Posterior cingulate gyrus (tissue), 11 donors: Measurements from ENCODE around the gene IPO8.
A peak's percentile ranks its signal among the peaks of the same experiment; 100 is the strongest.

Experiments used
- DNase-seq, 10 donors: peaks; one replicate each; pipeline versions ENCODE4 v3.0.0 to v3.0.0-alpha.2; 2020 to 2021; ENCODE audit warnings: mixed read lengths in 3 of 10
- intact Hi-C: fragments of 100-400 bp; cut with DNase I; formaldehyde crosslinking; loops from one replicate; pipeline ENCODE4 v1.15.1; 2023

IPO8 gene

DNA sequence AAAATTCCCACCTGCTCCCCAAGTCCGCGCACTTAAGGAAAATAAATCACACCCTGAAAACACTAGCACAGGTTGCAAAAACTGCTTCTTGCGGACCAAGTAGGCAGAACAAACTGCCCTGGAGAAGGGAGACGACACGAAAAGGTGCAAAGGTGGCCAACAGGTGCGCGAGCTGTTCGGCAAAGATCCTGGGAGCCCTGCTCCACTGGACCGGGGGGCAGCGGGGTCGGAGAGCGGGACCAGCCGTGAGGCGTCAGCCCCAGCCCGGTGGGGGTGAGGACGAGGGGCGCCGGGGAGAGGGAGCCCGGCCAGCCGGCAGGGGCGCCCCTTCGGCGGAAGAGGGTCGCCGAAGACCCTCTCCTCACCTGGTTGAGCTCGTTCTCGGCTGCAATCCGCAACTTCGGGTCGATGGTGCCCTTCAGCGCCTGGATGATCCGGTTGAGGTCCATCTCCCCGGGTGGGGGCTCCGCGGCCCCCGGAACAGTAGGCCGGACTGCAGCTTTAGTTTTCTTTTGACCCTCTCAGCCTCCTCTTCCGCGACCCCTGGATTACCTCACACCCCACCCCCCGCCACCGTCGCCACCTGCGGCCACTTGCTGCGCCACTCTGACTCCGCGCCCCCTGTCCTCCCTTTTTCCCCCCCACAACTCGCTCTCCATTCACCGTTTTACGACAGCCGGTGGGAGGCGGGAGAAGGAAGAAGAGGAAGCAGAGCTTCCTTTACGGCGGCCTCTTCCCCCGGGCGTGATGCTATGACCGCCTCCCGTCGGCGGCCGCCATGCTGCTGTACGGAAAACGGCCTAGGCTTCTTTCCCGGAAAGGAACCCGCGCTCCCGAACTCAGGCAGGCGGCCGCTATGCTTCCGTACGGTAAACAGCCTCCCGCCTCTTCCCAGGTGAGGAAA, at the start of gene IPO8:
Gene IPO8, minus strand, starts transcription at position 671 of the 904 bp plus-strand sequence. Its CDS starts 222 bp downstream, at position 449.
- peak; percentile 87 to 98 (median 90) for DNase-seq
- intact Hi-C loops, result loop anchor here (1.0 kb wide), 1 partner anchor 60 kb away; no protein-coding TSS in a partner anchor

DNA sequence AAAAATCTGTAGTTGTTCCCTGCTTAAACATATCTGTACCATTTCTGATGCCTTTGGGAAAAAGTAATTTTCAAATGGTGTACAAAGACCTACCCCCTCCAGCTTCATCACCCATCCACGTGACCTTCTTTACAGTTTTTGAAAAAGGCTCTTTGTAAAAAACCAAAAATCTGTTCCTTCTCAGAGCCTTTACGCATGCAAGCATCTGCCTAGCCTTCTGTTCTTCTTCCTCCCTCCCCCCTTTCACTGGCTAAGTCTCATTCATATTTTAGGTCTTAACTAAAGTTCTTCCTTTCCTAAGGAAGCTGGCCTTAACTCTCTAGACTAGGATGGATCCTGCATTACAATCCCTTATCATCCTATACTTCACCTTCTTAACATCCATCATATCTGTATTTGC, 48.7 kb upstream of the IPO8 start:
- intact Hi-C loops, result no loop called here
- DNase-seq, result no peak

- intact Hi-C loops, result no loop called here
- no peak for DNase-seq
Measured at GRCh38 chr12:30740274-30740673, 44.6 kb upstream of the IPO8 start.

DNA sequence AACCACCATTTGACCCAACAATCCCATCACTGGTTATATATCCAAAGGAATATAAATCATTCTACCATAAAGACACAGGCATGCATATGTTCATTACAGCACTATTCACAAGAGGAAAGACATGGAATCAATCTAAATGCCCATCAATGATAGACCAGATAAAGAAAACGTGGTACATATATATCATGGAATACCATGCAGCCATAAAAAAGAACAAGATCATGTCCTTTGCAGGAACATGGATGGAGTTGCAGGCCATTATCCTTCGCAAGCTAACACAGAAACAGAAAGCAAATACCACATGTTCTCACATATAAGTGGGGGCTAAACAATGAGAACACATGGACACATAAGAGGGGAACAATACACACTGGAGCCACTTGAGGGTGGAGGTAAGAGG, 43.4 kb upstream of the IPO8 start:
- intact Hi-C loops, result no loop called here
- no peak for DNase-seq

GRCh38 chr12:30732954-30733637, 37.4 kb upstream of the IPO8 start:
- no peak for DNase-seq
- intact Hi-C loops, result no loop called here

GRCh38 chr12:30730011-30730410, 34.3 kb upstream of the IPO8 start:
- intact Hi-C loops, result no loop called here
- no peak for DNase-seq

DNA sequence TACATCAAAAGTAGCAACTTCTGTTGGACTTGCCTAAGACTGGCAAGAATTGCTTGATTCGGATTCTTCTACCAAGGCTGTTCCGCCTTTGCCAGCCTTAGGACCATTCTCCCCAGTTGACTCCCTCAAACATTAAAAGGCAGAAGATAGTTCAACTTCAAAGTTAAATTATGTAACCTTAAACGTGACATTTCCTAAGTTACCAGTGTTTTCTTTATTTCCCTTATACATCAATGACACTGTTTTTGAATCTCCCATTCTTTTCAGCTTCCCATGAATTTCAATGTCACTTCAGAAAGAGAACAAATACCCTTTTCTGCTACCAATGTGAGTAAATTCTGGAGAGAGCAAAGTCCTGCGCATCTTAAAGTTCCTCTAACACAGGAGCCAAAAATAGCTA, 33.9 kb upstream of the IPO8 start:
- no peak for DNase-seq
- intact Hi-C loops, result no loop called here

GRCh38 chr12:30726647-30727046, 31.0 kb upstream of the IPO8 start:
- intact Hi-C loops, result no loop called here
- no peak for DNase-seq

GRCh38 chr12:30725739-30726138, 30.1 kb upstream of the IPO8 start:
- intact Hi-C loops, result no loop called here
- DNase-seq, result no peak

DNA sequence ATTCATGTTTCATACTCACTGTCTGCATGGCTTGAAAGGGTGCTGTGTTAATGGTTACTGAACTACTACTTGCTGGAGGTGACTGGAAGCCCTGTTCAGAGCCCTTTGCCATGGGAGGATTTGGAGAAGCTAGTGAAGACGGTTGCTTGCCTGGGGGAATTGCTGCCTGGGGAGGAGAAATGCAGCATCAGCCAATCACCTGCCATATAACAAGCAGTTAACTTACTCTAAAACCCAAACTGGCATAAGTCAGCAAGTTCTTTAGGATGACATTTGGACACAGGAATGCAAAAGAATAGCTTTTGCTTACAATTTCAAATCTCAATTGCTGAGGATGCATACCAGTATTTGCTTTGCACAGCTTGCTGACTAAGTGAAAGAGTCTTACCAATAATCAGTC, 23.4 kb upstream of the IPO8 start:
- DNase-seq, result no peak
- intact Hi-C loops, result no loop called here

DNA sequence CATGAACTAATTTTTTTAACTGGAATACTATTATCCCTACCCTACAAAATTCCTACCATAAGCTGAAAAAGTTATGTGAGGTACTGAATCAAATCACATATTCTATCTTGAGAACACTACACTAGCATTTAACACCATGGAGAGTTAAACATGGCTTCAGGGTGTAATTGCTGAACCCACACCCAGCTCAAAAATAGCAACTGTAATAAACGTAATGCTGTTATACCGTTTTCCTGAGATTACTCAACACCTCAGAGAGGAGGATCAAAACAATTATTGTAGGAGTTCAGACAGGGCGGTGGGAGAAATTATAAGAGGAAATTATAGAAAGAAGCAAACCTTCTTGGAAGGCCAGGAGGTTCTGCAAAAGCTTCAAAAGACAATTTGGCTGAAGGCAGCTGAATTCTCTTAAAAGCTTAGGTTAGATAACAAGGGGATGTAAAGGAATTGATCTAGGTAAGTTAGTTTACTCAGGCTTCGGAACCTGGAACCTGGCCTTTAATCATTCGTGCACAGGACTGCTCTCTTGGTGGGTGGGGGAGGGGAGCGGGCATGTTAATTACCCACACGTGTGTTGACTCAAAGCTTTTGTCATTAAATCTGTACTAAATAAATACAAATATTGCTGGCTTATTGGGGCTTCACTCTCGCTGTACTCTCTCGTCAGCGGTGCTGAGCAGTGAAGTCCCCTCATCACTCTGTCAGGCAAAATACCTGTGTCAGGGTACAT, 12.1 kb upstream of the IPO8 start:
- intact Hi-C loops, result no loop called here
- no peak for DNase-seq

GRCh38 chr12:30706476-30706875, 10.8 kb upstream of the IPO8 start:
- DNase-seq, result no peak
- intact Hi-C loops, result no loop called here

DNA sequence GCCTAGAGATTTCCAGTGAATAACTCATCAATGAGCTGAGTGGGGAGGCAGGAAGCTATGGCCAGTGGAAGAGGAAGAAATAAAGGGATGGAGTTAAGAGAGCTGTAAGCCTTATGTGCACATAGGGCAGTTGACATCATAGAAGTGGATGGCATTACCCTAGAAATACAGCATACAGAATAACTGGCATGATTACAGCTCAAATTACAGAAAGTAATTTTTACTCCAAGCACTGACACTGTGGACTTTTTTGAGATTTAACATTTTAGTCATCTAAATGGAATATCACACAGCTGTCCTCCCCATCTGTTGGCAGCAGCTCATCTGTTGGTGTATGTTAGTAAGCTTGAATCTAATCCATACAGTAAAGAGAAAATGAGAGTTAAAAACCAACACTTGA, 5.4 kb upstream of the IPO8 start:
- DNase-seq, result peak in 1 of 10 donors; percentile 21
- intact Hi-C loops, result no loop called here

DNA sequence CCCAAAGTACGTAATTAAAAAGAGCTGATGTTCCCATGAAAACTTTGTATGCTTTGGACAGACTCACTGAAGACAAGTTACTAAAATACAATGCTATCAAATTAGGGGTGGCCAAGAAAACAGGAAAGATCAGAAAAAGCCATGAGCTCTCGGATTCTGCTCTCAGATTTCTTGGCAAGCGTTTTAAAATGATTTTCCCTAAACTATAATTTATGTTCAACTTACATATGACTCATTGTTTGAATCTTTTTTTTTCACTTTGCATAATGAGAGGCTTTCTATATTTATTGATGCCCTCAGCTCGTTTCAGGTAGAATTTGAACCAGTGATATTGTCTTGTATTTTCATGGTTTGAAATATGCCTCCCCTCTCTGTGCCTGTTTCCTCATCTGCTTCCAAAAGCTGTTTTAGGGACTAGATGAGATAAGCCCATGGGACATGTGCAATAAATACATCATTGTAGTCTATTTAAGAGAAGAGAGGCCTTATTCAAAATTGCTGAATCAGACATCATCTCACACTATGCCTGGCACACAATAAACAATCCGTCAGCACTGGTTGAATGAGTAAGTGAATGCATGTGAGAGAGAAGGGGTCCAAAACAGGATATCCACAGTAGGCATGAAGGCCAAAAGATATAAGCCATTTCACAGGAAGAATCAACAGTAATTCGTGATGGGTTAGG, 4.7 kb upstream of the IPO8 start:
- no peak for DNase-seq
- intact Hi-C loops, result no loop called here

DNA sequence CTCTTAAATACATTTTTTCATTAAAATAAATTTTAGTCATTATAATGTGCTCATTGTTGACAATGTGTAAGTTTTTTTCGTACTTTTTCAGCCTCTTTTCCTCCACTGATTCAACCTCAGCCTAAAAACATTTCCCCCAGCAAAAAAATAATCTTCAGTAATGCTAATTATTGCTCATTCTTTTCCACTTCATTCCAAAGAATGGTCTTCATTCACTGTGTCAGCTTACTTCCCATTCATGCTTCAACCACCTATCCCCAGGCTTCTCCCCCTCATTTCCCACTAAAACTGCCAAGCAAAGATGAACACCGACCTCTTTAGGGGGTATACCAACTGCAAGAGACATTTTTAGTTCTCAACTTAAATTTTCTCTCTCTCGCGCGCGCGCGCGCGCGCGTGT, 2.7 kb upstream of the IPO8 start:
- intact Hi-C loops, result no loop called here
- no peak for DNase-seq

DNA sequence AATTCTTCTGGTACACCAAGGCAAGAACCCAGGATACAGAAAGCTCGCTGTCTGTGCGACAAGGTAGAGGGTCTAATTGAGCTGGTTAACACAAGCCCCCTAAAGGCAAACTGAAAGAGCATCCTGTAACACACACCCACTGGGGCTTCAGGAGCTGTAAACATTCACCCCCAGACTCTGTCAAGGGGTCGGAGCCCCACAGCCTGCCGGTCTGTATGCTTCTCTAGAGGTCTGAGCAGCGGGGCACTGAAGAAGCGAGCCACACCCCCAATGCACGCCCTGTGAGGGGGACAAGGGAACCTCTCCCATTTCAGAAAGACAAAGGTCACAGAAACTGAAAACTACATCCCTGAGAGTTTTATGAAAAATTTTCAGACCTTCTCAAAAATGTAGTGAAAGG, 1.3 kb upstream of the IPO8 start:
- intact Hi-C loops, result no loop called here
- DNase-seq, result peak in 2 of 10 donors; percentile 64 to 73

DNA sequence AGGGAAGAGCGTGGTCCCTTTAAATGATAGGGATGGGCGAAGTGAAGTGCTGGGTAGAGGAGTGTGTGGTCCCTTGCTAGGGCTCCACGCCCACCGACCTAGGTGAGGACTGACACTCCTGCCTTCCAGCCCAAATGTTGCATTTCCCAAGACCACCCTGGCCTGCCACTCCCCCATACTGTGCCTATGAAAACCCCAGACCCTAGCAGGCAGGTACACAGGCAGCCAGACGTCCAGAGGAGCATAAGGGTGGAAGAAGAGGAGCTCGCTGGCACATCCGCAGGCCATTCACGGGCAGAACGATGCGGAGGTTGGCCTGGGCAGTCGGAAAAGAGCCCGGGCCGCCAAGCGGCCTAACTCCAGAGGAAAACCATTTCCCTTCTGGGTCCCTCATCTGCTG, 817 bp upstream of the IPO8 start:
- intact Hi-C loops, result no loop called here
- DNase-seq, result peak in 2 of 10 donors; percentile 61 to 73

- DNase-seq, result no peak
- intact Hi-C loops, result no loop called here
Measured at GRCh38 chr12:30696103-30696408, 387 bp upstream of the IPO8 start.

DNA sequence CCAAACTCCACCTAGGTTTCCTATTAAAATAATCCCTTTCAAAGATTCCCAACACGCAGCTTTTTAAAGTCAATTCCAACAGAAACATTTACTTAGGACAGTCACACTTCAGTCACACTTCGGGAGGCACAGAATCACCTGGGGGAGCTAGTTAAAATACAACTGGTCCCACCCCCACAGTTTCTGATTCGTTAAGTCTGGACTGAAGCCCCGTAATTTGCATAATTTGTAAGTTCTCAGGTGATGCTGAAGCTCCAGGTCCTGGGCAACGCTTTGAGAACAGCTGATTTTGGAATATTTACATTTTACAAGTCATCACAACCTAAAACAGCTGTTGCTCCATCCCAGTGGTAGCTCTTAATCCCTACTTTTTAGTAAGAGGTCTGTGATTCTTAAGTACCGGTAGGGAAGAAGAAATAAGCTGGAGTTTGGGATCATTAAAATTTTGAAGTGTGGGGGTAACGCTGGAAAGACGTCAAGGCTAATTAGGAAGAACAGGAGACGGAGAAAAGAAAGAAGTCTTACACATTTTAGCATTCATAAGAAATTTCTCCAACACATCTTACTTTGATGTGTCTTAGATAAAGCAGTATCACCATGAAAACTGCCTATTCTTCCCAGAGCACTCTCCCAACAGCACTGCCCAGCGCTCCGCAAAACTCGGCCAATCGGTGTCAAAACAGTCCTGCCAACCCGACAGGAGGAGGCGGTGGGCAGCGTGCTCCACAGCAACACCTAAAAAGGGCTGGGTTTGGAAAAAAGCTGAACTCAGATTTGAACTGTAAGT, 1.1 kb downstream of the IPO8 start:
- DNase-seq, result peak in 9 of 10 donors; percentile 23 to 90 (median 39)
- intact Hi-C loops, result loop anchor here (1.0 kb wide), 1 partner anchor 61 kb away; no protein-coding TSS in a partner anchor

- DNase-seq, result no peak
- intact Hi-C loops, result no loop called here
Measured at GRCh38 chr12:30692470-30692869, 3.2 kb downstream of the IPO8 start.
